ENCODE results near the gene CCDC82. TPM values are rescaled to one million over a fixed set of nuclear protein-coding genes. Genes with fewer than 3 reads are reported as not detected.
A peak's percentile ranks its signal among the peaks of the same experiment; 100 is the strongest.

Gene CCDC82
- total RNA-seq, 1 donor from 2014 or later, result 26.2 TPM

DNA sequence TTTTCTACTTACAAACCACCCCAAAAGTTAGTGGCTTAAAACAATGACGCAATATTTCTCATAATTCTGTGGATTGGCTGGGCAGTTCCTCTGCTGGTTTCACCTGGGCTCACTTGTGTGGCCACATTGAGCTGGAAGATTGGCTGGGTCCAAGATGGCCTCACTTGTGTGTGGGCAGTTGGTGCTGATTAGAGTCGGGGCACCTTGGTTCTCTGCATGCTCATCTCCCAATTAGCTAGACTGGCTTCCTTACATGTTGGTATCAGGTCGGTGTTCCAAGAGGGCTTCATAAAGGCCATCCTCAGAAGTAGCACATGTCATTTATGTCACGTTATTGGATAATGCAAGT lies 59.2 kb downstream of the CCDC82 start:
- Histone ChIP-seq H3K4me2 (ENCODE audit: low read length) (no peak overlapping the region), H3K36me3 (ENCODE audit: insufficient read depth, low read length) (peaks cover 6% of the 10 kb centered on the region), H2AFZ (ENCODE audit: low read depth, low read length) (no peak overlapping the region), H3K4me3 (ENCODE audit: insufficient read depth, low read depth, low read length) (no peak overlapping the region), H3K79me2 (ENCODE audit: insufficient read depth, low read length) (peaks cover 98% of the 10 kb centered on the region), H3K9me3 (ENCODE audit: insufficient read depth, low read depth, low read length) (no peaks in the 10 kb centered on the region), H3K9ac (ENCODE audit: low read length) (no peak overlapping the region), H3K27me3 (ENCODE audit: insufficient read depth, low read length) (no peaks in the 10 kb centered on the region), H3K4me1 (ENCODE audit: insufficient read depth, low read length) (peaks cover 46% of the 10 kb centered on the region), H3K27ac (ENCODE audit: low read depth, low read length) (no peak overlapping the region), H4K20me1 (ENCODE audit: insufficient read depth, low read length) (no peaks in the 10 kb centered on the region)
- peak overlapping the region; percentile 90 for H3K27ac Mint-ChIP-seq (ENCODE audit: unreplicated experiment)
- FAIRE-seq, result no peak
- peaks cover 60% of the 10 kb centered on the region for H3K4me1 Mint-ChIP-seq (ENCODE audit: low read depth, unreplicated experiment)
- peaks cover 6% of the 10 kb centered on the region for H3K36me3 Mint-ChIP-seq (ENCODE audit: low read depth, unreplicated experiment)
- H3K4me3 Mint-ChIP-seq (ENCODE audit: unreplicated experiment), result no peak overlapping the region
- DNase-seq (ENCODE audit: low read depth), result no peak
- no peak for TF ChIP-seq EZH2 (IDR thresholded peaks at IDR 0.05; ENCODE audit: insufficient read depth, low read length)
- TF ChIP-seq, protein P1, sequence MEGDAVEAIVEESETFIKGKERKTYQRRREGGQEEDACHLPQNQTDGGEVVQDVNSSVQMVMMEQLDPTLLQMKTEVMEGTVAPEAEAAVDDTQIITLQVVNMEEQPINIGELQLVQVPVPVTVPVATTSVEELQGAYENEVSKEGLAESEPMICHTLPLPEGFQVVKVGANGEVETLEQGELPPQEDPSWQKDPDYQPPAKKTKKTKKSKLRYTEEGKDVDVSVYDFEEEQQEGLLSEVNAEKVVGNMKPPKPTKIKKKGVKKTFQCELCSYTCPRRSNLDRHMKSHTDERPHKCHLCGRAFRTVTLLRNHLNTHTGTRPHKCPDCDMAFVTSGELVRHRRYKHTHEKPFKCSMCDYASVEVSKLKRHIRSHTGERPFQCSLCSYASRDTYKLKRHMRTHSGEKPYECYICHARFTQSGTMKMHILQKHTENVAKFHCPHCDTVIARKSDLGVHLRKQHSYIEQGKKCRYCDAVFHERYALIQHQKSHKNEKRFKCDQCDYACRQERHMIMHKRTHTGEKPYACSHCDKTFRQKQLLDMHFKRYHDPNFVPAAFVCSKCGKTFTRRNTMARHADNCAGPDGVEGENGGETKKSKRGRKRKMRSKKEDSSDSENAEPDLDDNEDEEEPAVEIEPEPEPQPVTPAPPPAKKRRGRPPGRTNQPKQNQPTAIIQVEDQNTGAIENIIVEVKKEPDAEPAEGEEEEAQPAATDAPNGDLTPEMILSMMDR (IDR thresholded peaks at IDR 0.05; ENCODE audit: insufficient read depth, low read depth, low read length), result no peak
- no peaks in the 10 kb centered on the region for H3K27me3 Mint-ChIP-seq (ENCODE audit: low read depth, unreplicated experiment)
- no peaks in the 10 kb centered on the region for H3K9me3 Mint-ChIP-seq (ENCODE audit: unreplicated experiment)

DNA sequence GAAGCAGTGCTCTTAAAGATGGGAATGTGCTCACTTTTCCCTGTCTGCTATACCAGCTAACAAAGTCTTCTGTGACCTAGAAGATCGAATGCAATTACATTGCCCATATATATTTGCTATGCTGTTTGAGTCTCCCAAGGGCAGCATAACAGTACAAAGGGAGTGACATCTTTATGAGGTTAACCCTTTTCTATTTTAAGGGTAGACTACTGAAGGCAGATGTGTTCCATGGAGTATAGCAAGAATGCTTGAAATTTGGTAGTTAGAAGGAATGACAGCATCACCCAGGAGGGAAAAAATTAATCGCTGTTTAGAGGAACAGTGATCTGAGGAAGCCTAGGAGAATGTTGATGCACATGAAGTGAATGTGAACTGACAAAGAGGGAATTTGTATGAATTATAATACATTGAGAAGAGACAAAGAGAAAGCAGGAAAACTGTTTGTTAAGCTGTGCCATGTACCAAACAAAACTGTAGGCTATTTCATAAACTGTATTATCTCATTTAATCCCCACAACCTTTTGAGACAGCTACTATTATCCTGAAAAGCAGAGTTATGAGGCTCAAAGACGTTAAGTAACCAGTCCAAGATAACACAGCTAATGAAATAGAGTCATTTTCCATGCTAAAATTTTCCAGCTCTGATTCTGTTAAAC lies 59.7 kb downstream of the CCDC82 start:
- Histone ChIP-seq H3K27me3 (ENCODE audit: insufficient read depth, low read length) (no peaks in the 10 kb centered on the region), H3K27ac (ENCODE audit: low read depth, low read length) (peak overlapping the region; percentile 6), H3K4me3 (ENCODE audit: insufficient read depth, low read depth, low read length) (no peak overlapping the region), H3K79me2 (ENCODE audit: insufficient read depth, low read length) (peaks cover 96% of the 10 kb centered on the region), H2AFZ (ENCODE audit: low read depth, low read length) (no peak overlapping the region), H3K9me3 (ENCODE audit: insufficient read depth, low read depth, low read length) (no peaks in the 10 kb centered on the region), H3K4me2 (ENCODE audit: low read length) (peak overlapping the region; percentile 31), H3K4me1 (ENCODE audit: insufficient read depth, low read length) (peaks cover 51% of the 10 kb centered on the region), H3K36me3 (ENCODE audit: insufficient read depth, low read length) (peaks cover 4% of the 10 kb centered on the region), H4K20me1 (ENCODE audit: insufficient read depth, low read length) (no peaks in the 10 kb centered on the region), H3K9ac (ENCODE audit: low read length) (peak overlapping the region; percentile 15)
- peaks cover 6% of the 10 kb centered on the region for H3K36me3 Mint-ChIP-seq (ENCODE audit: low read depth, unreplicated experiment)
- FAIRE-seq, result no peak
- no peaks in the 10 kb centered on the region for H3K27me3 Mint-ChIP-seq (ENCODE audit: low read depth, unreplicated experiment)
- DNase-seq (ENCODE audit: low read depth), result no peak
- H3K27ac Mint-ChIP-seq (ENCODE audit: unreplicated experiment), result peak overlapping the region; percentile 90
- no peak overlapping the region for H3K4me3 Mint-ChIP-seq (ENCODE audit: unreplicated experiment)
- no peak for TF ChIP-seq EZH2 (IDR thresholded peaks at IDR 0.05; ENCODE audit: insufficient read depth, low read length)
- TF ChIP-seq, protein P1 (IDR thresholded peaks at IDR 0.05; ENCODE audit: insufficient read depth, low read depth, low read length), result no peak
- H3K9me3 Mint-ChIP-seq (ENCODE audit: unreplicated experiment), result no peaks in the 10 kb centered on the region
- peaks cover 65% of the 10 kb centered on the region for H3K4me1 Mint-ChIP-seq (ENCODE audit: low read depth, unreplicated experiment)

DNA sequence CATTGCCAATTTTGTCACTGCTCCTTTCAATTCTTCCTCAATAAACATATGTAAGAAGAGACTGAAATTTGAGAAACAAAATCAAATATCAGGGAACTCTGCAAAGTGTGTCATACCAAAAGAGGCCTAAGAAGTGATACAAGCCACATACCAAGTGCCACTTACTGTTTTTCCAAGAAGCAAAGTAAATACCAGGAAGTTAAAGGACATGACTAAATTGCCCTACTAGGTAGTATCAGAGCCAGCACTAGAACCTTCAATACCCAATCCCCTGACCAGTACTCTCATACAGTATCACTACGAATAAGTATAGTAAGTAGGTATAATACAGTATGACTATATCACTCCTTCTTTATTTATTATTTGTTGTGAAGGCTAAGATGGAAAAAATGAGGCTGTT lies 60.3 kb downstream of the CCDC82 start:
- H3K4me1 ChIP-seq (ENCODE audit: insufficient read depth, low read length), result peaks cover 56% of the 10 kb centered on the region
- no peak overlapping the region for H3K4me3 Mint-ChIP-seq (ENCODE audit: unreplicated experiment)
- H3K4me2 ChIP-seq (ENCODE audit: low read length), result peak overlapping the region; percentile 31
- H3K4me3 ChIP-seq (ENCODE audit: insufficient read depth, low read depth, low read length), result no peak overlapping the region
- peak overlapping the region; percentile 49 for H3K27ac ChIP-seq (ENCODE audit: low read depth, low read length)
- peak overlapping the region; percentile 15 for H3K9ac ChIP-seq (ENCODE audit: low read length)
- H3K9me3 Mint-ChIP-seq (ENCODE audit: unreplicated experiment), result no peaks in the 10 kb centered on the region
- no peaks in the 10 kb centered on the region for H3K9me3 ChIP-seq (ENCODE audit: insufficient read depth, low read depth, low read length)
- H3K27ac Mint-ChIP-seq (ENCODE audit: unreplicated experiment), result peak overlapping the region; percentile 90
- H2AFZ ChIP-seq (ENCODE audit: low read depth, low read length), result no peak overlapping the region
- no peak for TF ChIP-seq EZH2 (IDR thresholded peaks at IDR 0.05; ENCODE audit: insufficient read depth, low read length)
- TF ChIP-seq, protein P1 (IDR thresholded peaks at IDR 0.05; ENCODE audit: insufficient read depth, low read depth, low read length), result no peak
- no peaks in the 10 kb centered on the region for H3K27me3 ChIP-seq (ENCODE audit: insufficient read depth, low read length)
- H3K36me3 ChIP-seq (ENCODE audit: insufficient read depth, low read length), result no peaks in the 10 kb centered on the region
- no peaks in the 10 kb centered on the region for H3K27me3 Mint-ChIP-seq (ENCODE audit: low read depth, unreplicated experiment)
- H3K36me3 Mint-ChIP-seq (ENCODE audit: low read depth, unreplicated experiment), result peaks cover 6% of the 10 kb centered on the region
- peaks cover 71% of the 10 kb centered on the region for H3K4me1 Mint-ChIP-seq (ENCODE audit: low read depth, unreplicated experiment)
- H4K20me1 ChIP-seq (ENCODE audit: insufficient read depth, low read length), result no peaks in the 10 kb centered on the region
- FAIRE-seq, result peak; percentile 50
- peaks cover 94% of the 10 kb centered on the region for H3K79me2 ChIP-seq (ENCODE audit: insufficient read depth, low read length)
- DNase-seq (ENCODE audit: low read depth), result no peak
